Endothelial cell of umbilical vein (primary cell): ENCODE data around the gene ITGA11. TPM values are rescaled to one million over a fixed set of nuclear protein-coding genes. Genes with fewer than 3 reads are reported as not detected.

Source experiments
- BruUV-seq: library from RNA; stranded (reverse); fragments of 400-500 nt; replicated peaks from 2 replicates; lab custom pipeline; 2021; lab: Mats Ljungman, UMichigan
- CTCF ChIA-PET: fragments of 300-600, 350-600 bp; sonication (Branson Sonifier 250); formaldehyde crosslinking; loops from one replicate; lab custom pipeline; 2021; ENCODE audit warnings: antibody characterized with exemption, inconsistent platforms; lab: Charles Lee
- POLR2A ChIA-PET: fragments of 300-600, 350-600 bp; sonication (Branson Sonifier 250); formaldehyde crosslinking; loops from one replicate; lab custom pipeline; 2021; ENCODE audit warnings: antibody characterized with exemption, inconsistent platforms; lab: Charles Lee
- DNase-seq: peaks from one replicate; pipeline ENCODE4 v3.0.0-alpha.2; 2011; ENCODE audit warnings: low read depth, low spot score
- FAIRE-seq: peaks from 2 replicates; lab custom pipeline; 2011; peaks lifted over from hg19 to GRCh38; lab: Jason Lieb, UNC
- H2AFZ ChIP-seq: 2 replicates; pipeline ENCODE4 v1.6.0; 2012; ENCODE audit warnings: low read depth, low read length, control low read depth, inconsistent platforms
- H3K27ac ChIP-seq: 2 replicates; pipeline ENCODE4 v1.5.1; 2011; ENCODE audit warnings: low read depth, mild to moderate bottlenecking, control low read depth, low read length, moderate library complexity; ENCODE audit not compliant: insufficient read depth
- H3K27me3 ChIP-seq, 2 experiments: 2 replicates each; pipeline versions ENCODE4 v1.6.0 to v1.6.1; 2011; ENCODE audit warnings: low read length in 2 of 2, mixed read lengths in 1 of 2; ENCODE audit not compliant: control insufficient read depth in 2 of 2, insufficient read depth in 2 of 2
- H3K36me3 ChIP-seq, 2 experiments: 2 replicates in 1 of 2; 3 replicates in 1 of 2; pipeline ENCODE4 v1.5.1; 2011; ENCODE audit warnings: low read length in 2 of 2, mild to moderate bottlenecking in 1 of 2, moderate library complexity in 1 of 2; ENCODE audit not compliant: control insufficient read depth in 2 of 2, insufficient read depth in 2 of 2; ENCODE audit errors: extremely low read depth in 1 of 2
- H3K4me1 ChIP-seq: 3 replicates; pipeline ENCODE4 v1.5.1; 2011; ENCODE audit warnings: mild to moderate bottlenecking, low read length; ENCODE audit not compliant: control insufficient read depth, insufficient read depth; ENCODE audit errors: extremely low read depth
- H3K4me2 ChIP-seq: 2 replicates; pipeline ENCODE4 v1.6.1; 2011; ENCODE audit warnings: low read length, control low read depth, mixed read lengths; ENCODE audit not compliant: insufficient read depth
- H3K4me3 ChIP-seq, 3 experiments: fragments of 200-600 bp in 1 of 3; sonication (generic), shearing (Covaris generic) in 1 of 3; replicated peaks in 1 of 3; 2 replicates each; pipeline ENCODE4 v1.5.1; 2011 to 2016; ENCODE audit warnings: control low read depth in 3 of 3, low read length in 3 of 3, mild to moderate bottlenecking in 2 of 3, inconsistent platforms in 1 of 3, low read depth in 1 of 3, moderate library complexity in 1 of 3; ENCODE audit not compliant: insufficient read depth in 1 of 3
- H3K79me2 ChIP-seq: 2 replicates; pipeline ENCODE4 v1.6.0; 2012; ENCODE audit warnings: low read length, inconsistent platforms; ENCODE audit not compliant: control insufficient read depth, insufficient read depth
- H3K9ac ChIP-seq: replicated peaks from 2 replicates; pipeline ENCODE3; 2011; ENCODE audit warnings: low read length, control low read depth; ENCODE audit not compliant: insufficient read depth; ENCODE audit errors: extremely low read depth
- H3K9me1 ChIP-seq: replicated peaks from 3 replicates; pipeline ENCODE4 v1.6.0; 2011; ENCODE audit warnings: mild to moderate bottlenecking, low read length; ENCODE audit not compliant: control insufficient read depth, insufficient read depth; ENCODE audit errors: extremely low read depth
- H3K9me3 ChIP-seq: replicated peaks from 2 replicates; pipeline ENCODE4 v1.5.1; 2012; ENCODE audit warnings: low read length, inconsistent platforms; ENCODE audit not compliant: control insufficient read depth, insufficient read depth
- H4K20me1 ChIP-seq: replicated peaks from 2 replicates; pipeline ENCODE3; 2011; ENCODE audit warnings: mild to moderate bottlenecking, low read length; ENCODE audit not compliant: control insufficient read depth, insufficient read depth; ENCODE audit errors: extremely low read depth
- CTCF ChIP-seq, 2 donors: IDR thresholded peaks; 1 replicate in 1 of 2; 2 replicates in 1 of 2; pipeline ENCODE4 v1.5.1; 2011; ENCODE audit warnings: low read length in 2 of 2, mild to moderate bottlenecking in 2 of 2, moderate library complexity in 2 of 2, control low read depth in 1 of 2, inconsistent platforms in 1 of 2, low read depth in 1 of 2; ENCODE audit not compliant: insufficient read depth in 1 of 2; ENCODE audit errors: extremely low read depth in 1 of 2
- JUN ChIP-seq: IDR thresholded peaks from 2 replicates; pipeline ENCODE4 v1.6.1; 2011; ENCODE audit warnings: borderline replicate concordance, low read depth; ENCODE audit not compliant: insufficient read length, insufficient read depth
- dilution Hi-C: fragments of 300-500 bp; cut with MboI; formaldehyde crosslinking; loops from one replicate; pipeline ENCODE4 v1.15.0; 2019; ENCODE audit warnings: low sequenced_read_pairs; ENCODE audit not compliant: extremely low pct_ligation_motif_present
- intact Hi-C: fragments of 100-400 bp; cut with micrococcal nuclease; formaldehyde crosslinking; loops from one replicate; pipeline ENCODE4 v1.10.0; 2022
- polyA plus RNA-seq, 4 experiments: library from polyadenylated mRNA; depleted of rRNA in 3 of 4; stranded (reverse) in 3 of 4; unstranded in 1 of 4; fragments of >200 nt; gene quantifications; 2 replicates each; pipeline versions ENCODE4 v1.2.1 to v1.2.3, GENCODE V29; 2011 to 2012; ENCODE audit warnings: missing spikeins in 1 of 4
- total RNA-seq: library from RNA; stranded (reverse); gene quantifications from 2 replicates; pipeline ENCODE4 v1.2.3, GENCODE V29; 2021

Gene ITGA11
- total and polyA plus RNA-seq, 2 donors (not counting 3 experiments of a cell fraction or from before 2014, with no cell fraction given) = 0.18 to 1.0 TPM

- DNase-seq (no peak), FAIRE-seq (no peak)
- ChIA-PET CTCF (interaction anchor here (0.6 to 1.2 kb wide), 2 partner anchors 104 to 139 kb away, joined by 3 read pairs; no protein-coding TSS in a partner anchor), POLR2A (no interaction called here)
- no peaks in the 10 kb centered on the region for H3K9me1 ChIP-seq
- H3K4me3 ChIP-seq = no peak overlapping the region
- BruUV-seq = no TSS peak
- no peak overlapping the region for H3K27ac ChIP-seq
- TF ChIP-seq JUN = no peak
- no peak for TF ChIP-seq CTCF (IDR thresholded peaks at IDR 0.05; ENCODE audit: extremely low read depth in 1 of 2, insufficient read depth in 1 of 2, low read depth in 1 of 2, low read length in 2 of 2)
- H3K4me1 ChIP-seq = no peaks in the 10 kb centered on the region
- no peaks in the 10 kb centered on the region for H3K36me3 ChIP-seq
- no peaks in the 10 kb centered on the region for H3K79me2 ChIP-seq
- intact Hi-C loops (no loop called here), dilution Hi-C loops (no loop called here)
- H3K9me3 ChIP-seq = no peaks in the 10 kb centered on the region
- H3K4me2 ChIP-seq = no peak overlapping the region
- no peak overlapping the region for H2AFZ ChIP-seq
- H3K27me3 ChIP-seq = peaks cover 0 to 8% of the 10 kb centered on the region in 2 experiments
- no peak overlapping the region for H3K9ac ChIP-seq
- no peaks in the 10 kb centered on the region for H4K20me1 ChIP-seq
Observed at GRCh38 chr15:68410466-68411342, 21.3 kb downstream of the ITGA11 start.
